ENCODE data around the gene SFI1. TPM values are rescaled to one million over a fixed set of nuclear protein-coding genes. Genes with fewer than 3 reads are reported as not detected.

Gene SFI1
- total and polyA plus RNA-seq, 2 of the 8 experiments (the other 6 are each of a cell fraction or from before 2014, with no cell fraction given): 10.4 to 30.1 TPM

- peaks cover 0 to 62% of the 10 kb centered on the region in 2 experiments; a peak in 2 of 4 replicates for H3K79me2 ChIP-seq (ENCODE audit: control insufficient read depth in 1 of 2, insufficient read depth in 2 of 2, low read length in 2 of 2)
- 41% methylated on average over 19 of the region's 31 CpGs; no CpG with 5 or more reads in 1 of the 2 experiments for WGBS, 2 experiments (ENCODE audit: extremely low coverage in 1 of 2, insufficient coverage in 1 of 2, insufficient read length in 1 of 2, insufficient replicate concordance in 2 of 2, low coverage in 1 of 2, low lambda C conversion rate in 2 of 2, missing lambda C conversion rate in 1 of 2)
- CTCF ChIA-PET (ENCODE audit: partially characterized antibody): interaction anchor here (0.6 to 2.9 kb wide), 8 partner anchors 8 to 360 kb away, joined by 3 to 9 read pairs (median 6); no protein-coding TSS in a partner anchor
Measured at GRCh38 chr22:31625661-31626426, 129.5 kb downstream of the SFI1 start.

More at GRCh38 chr22:31625661-31626426, 129.5 kb downstream of the SFI1 start:
- FAIRE-seq (no peak), DNase-seq (ENCODE audit: low read depth in 1 of 2, low spot score in 2 of 2) (peak in 1 of 2 experiments; percentile 84)
- Histone ChIP-seq H4K8ac (ENCODE audit: extremely low read depth, insufficient read depth, low read length) (no peak overlapping the region), H3K9ac (replicated peaks in 1 of 4; ENCODE audit: extremely low read depth in 1 of 4, low read depth in 3 of 4, low read length in 3 of 4) (no peak overlapping the region), H2BK5ac (ENCODE audit: low read depth, low read length) (peak overlapping the region; percentile 63; the same call in 1 of the 2 replicates), H3K9me3 (ENCODE audit: insufficient read depth in 2 of 2, low read depth in 1 of 2, low read length in 1 of 2) (no peaks in the 10 kb centered on the region), H3K4me2 (ENCODE audit: insufficient read depth in 1 of 2, low read depth in 2 of 2, low read length in 2 of 2) (peak overlapping the region; percentile 40 to 60), H3K79me1 (ENCODE audit: low read depth, low read length) (peaks cover 44% of the 10 kb centered on the region), H3K18ac (ENCODE audit: extremely low read depth, low read length) (peak overlapping the region; percentile 24; the same call in 1 of the 2 replicates), H2AFZ (ENCODE audit: low read length) (no peak overlapping the region), H4K5ac (ENCODE audit: insufficient read length, low read depth, low read length) (no peak overlapping the region), H2AK5ac (ENCODE audit: low read depth, low read length) (peak overlapping the region; percentile 61; the same call in 1 of the 2 replicates), H3K4me3 (ENCODE audit: extremely low read depth in 1 of 4, insufficient read depth in 2 of 4, low read depth in 3 of 4, low read length in 4 of 4) (peak overlapping the region in 3 of 4 experiments; percentile 2 to 40 (median 19); a peak in 4 of 8 replicates), H3K56ac (replicated peaks; ENCODE audit: insufficient read length, low read depth, low read length) (no peak overlapping the region), H2BK12ac (ENCODE audit: low read depth, low read length) (no peak overlapping the region), H3K23ac (ENCODE audit: insufficient read length) (no peak overlapping the region), H2BK20ac (ENCODE audit: low read length) (no peak overlapping the region), H3K23me2 (ENCODE audit: low read depth, low read length) (peaks cover 8% of the 10 kb centered on the region; the same call in 1 of the 2 replicates), H3K27ac (ENCODE audit: low read depth, low read length) (0 out of 2 replicates have a peak overlapping the region, but pooled peaks have one; percentile 5), H3K4me1 (replicated peaks in 1 of 4; ENCODE audit: control insufficient read depth in 3 of 4, insufficient read depth in 4 of 4, low read length in 3 of 4) (peaks cover 5 to 44% (median 30%) of the 10 kb centered on the region in 4 experiments), H3K27me3 (replicated peaks in 1 of 4; ENCODE audit: control insufficient read depth in 3 of 4, extremely low read depth in 1 of 4, insufficient read depth in 3 of 4, low read length in 3 of 4) (no peaks in the 10 kb centered on the region), H2BK15ac (ENCODE audit: low read length) (no peak overlapping the region), H3K4ac (replicated peaks; ENCODE audit: insufficient read length, low read depth, low read length) (peak overlapping the region; percentile 23), H2BK120ac (replicated peaks; ENCODE audit: low read depth, low read length) (no peak overlapping the region), H4K20me1 (replicated peaks in 1 of 2; ENCODE audit: control insufficient read depth in 1 of 2, insufficient read depth in 2 of 2, low read length in 2 of 2) (peaks cover 15 to 51% of the 10 kb centered on the region in 2 experiments), H3K36me3 (ENCODE audit: control insufficient read depth in 2 of 4, insufficient read depth in 4 of 4, low read length in 3 of 4) (peaks cover 0 to 4% (median 0%) of the 10 kb centered on the region in 4 experiments; a peak in 2 of 8 replicates), H3K14ac (ENCODE audit: insufficient read length) (no peak overlapping the region), H4K91ac (replicated peaks; ENCODE audit: insufficient read length, low read length) (peak overlapping the region; percentile 71)
- POLR2A ChIA-PET (ENCODE audit: partially characterized antibody): interaction anchor here (1.4 to 1.9 kb wide), 7 partner anchors 9 to 67 kb away, joined by 3 to 9 read pairs (median 5); partner anchors contain the start of gene PISD
- TF ChIP-seq PHF8 (conservative IDR thresholded peaks at IDR 0.05; ENCODE audit: low read depth, low read length) (no peak), BCL11A (IDR thresholded peaks at IDR 0.05; ENCODE audit: low read depth in 2 of 2, low read length in 2 of 2) (no peak), CREB1 (IDR thresholded peaks at IDR 0.05) (0 out of 2 replicates have a peak, but pooled peaks have one; percentile 17), SIN3A (conservative IDR thresholded peaks at IDR 0.05 in 1 of 2, IDR thresholded peaks at IDR 0.05 in 1 of 2; ENCODE audit: low read depth in 1 of 2, low read length in 2 of 2) (0 out of 4 replicates have a peak, but pooled peaks of 1 of the 2 experiments have one; percentile 34)
- TF ChIP-seq, protein P1, sequence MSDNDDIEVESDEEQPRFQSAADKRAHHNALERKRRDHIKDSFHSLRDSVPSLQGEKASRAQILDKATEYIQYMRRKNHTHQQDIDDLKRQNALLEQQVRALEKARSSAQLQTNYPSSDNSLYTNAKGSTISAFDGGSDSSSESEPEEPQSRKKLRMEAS (IDR thresholded peaks at IDR 0.05): peak; percentile 6; the same call in 1 of the 2 replicates
